ENCODE measurements around the gene SZRD1.

- TF ChIP-seq POLR2A (IDR thresholded peaks at IDR 0.05; ENCODE audit: low read length): no peak
- no peak for TF ChIP-seq KDM5A (IDR thresholded peaks at IDR 0.05)
Measured at GRCh38 chr1:16430606-16431005, 63.6 kb downstream of the SZRD1 start.
